Ovary (tissue), 9 donors: ENCODE measurements around the gene UGT1A10. TPM values are rescaled to one million over a fixed set of nuclear protein-coding genes. Genes with fewer than 3 reads are reported as not detected.

Experiments used
- DNase-seq, 5 donors: peaks; one replicate each; pipeline ENCODE4 v3.0.0-alpha.2; 2019 to 2020
- H3K27ac ChIP-seq, 2 donors: fragments of 200-600 bp; one replicate each; pipeline versions ENCODE4 v1.5.1 to v1.8.0; 2019 to 2022
- H3K27me3 ChIP-seq: fragments of 200-600 bp; one replicate; pipeline ENCODE4 v1.8.0; 2022
- H3K36me3 ChIP-seq: fragments of 200-600 bp; sonication (generic); one replicate; pipeline ENCODE4 v1.5.1; 2019
- H3K4me1 ChIP-seq: one replicate; pipeline ENCODE4 v1.8.1; 2013; ENCODE audit warnings: mild to moderate bottlenecking, moderate library complexity; ENCODE audit not compliant: insufficient read depth
- H3K4me3 ChIP-seq: fragments of 200-600 bp; sonication (generic); one replicate; pipeline ENCODE4 v1.5.1; 2017
- H3K9me3 ChIP-seq, 2 donors: fragments of 200-600 bp in 1 of 2; sonication (generic) in 1 of 2; one replicate each; pipeline versions ENCODE4 v1.5.1 to v1.8.1; 2013 to 2019; ENCODE audit warnings: mild to moderate bottlenecking in 1 of 2, moderate library complexity in 1 of 2
- CTCF ChIP-seq, 3 donors: fragments of 450-650 bp in 2 of 3; fragments of 200-600 bp in 1 of 3; IDR thresholded peaks; one replicate each; pipeline versions ENCODE4 v1.5.1 to v1.8.0; 2016 to 2022; ENCODE audit warnings: antibody characterized with exemption in 3 of 3, mild to moderate bottlenecking in 1 of 3
- EP300 ChIP-seq: sonication (generic); formaldehyde crosslinking; IDR thresholded peaks from one replicate; pipeline ENCODE4 v1.6.1; 2017; ENCODE audit warnings: antibody characterized with exemption
- POLR2A ChIP-seq: fragments of 450-650 bp; IDR thresholded peaks from one replicate; pipeline ENCODE4 v1.6.1; 2017; ENCODE audit warnings: antibody characterized with exemption, mild to moderate bottlenecking, moderate library complexity
- WGBS, 3 donors: extraction: QIAGEN DNeasy Blood & Tissue Kit in 1 of 3; methylation state at CpG; one replicate each; pipeline versions ENCODE4 v1.1.5 to v1.1.7; 2013 to 2017; 5-methylcytosine and 5-hydroxymethylcytosine counted together
- intact Hi-C, 4 donors: fragments of 100-400 bp; cut with DNase I; formaldehyde crosslinking; loops; one replicate each; pipeline versions ENCODE4 v1.11.0 to v1.15.1; 2022 to 2023
- polyA plus RNA-seq, 2 donors: library from polyadenylated mRNA; stranded (reverse); fragments of 200-250 nt in 1 of 2; fragments of 350-450 nt in 1 of 2; fragmentation: Illumina TruSeq in 1 of 2; extraction: RNeasy Lipid Tissue Mini Kit (QIAGEN cat#74804) in 1 of 2; gene quantifications; one replicate each; pipeline ENCODE4 v1.2.3, GENCODE V29; 2013 to 2014
- total RNA-seq, 7 donors: library from RNA; depleted of rRNA in 2 of 7; stranded (reverse); fragments of >200 nt in 2 of 7; fragmentation: NEBNext Ultra II Directional in 3 of 7; extraction: Animal tissue kit (Norgen Biotek cat#: 25700) in 3 of 7; gene quantifications; one replicate each; pipeline versions ENCODE4 v1.1.0 to v1.2.4, GENCODE V29; 2016 to 2023
- donor health status: DM: no; HTN: no; CAD: no; lungs with moderate emphysema.
- donor health status: DM: no; HTN: no; CAD: no.
- donor health status: Bipolar disorder and iron deficiency.
- donor health status: DM: yes; HTN: yes; CAD: no.
- donor health status: DM: no; HTN: no; CAD: no.
- donor health status: DM: yes; HTN: yes; CAD: no.

UGT1A10 gene
- total and polyA plus RNA-seq, 9 donors = not detected

DNA sequence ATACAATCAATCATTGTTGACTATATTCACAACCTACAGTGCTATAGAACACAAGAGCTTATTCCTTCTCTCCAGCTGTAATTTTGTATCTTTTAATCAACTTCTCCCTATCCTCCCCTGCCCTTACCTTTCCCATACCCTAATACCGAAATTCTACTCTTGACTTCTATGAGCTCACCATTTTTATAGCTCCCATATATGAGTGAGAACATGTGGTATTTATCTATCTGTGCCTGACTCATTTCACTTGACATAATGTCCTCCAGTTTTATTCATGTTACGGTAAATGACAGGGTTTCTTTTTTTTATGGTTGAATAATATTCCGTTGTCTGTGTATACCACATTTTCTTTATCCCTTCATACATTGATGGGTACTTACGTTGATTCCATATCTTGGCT lies 144.5 kb downstream of the UGT1A10 start:
- TF ChIP-seq POLR2A (no peak), EP300 (no peak), CTCF (IDR thresholded peaks at IDR 0.05) (no peak)
- intact Hi-C loops = no loop called here
- no peak overlapping the region for H3K4me3 ChIP-seq
- DNase-seq = no peak
- H3K36me3 ChIP-seq = no peaks in the 10 kb centered on the region
- no peaks in the 10 kb centered on the region for H3K9me3 ChIP-seq
- H3K4me1 ChIP-seq = no peaks in the 10 kb centered on the region
- WGBS, 3 donors = 84 to 88% (median 86%) methylated on average over 4 of the region's 4 CpGs
- no peaks in the 10 kb centered on the region for H3K27me3 ChIP-seq
- H3K27ac ChIP-seq = no peak overlapping the region

- Histone ChIP-seq H3K4me3 (no peak overlapping the region), H3K4me1 (no peaks in the 10 kb centered on the region), H3K36me3 (no peaks in the 10 kb centered on the region), H3K27me3 (no peaks in the 10 kb centered on the region), H3K9me3 (no peaks in the 10 kb centered on the region), H3K27ac (no peak overlapping the region)
- intact Hi-C loops = no loop called here
- no peak for DNase-seq
- 89 to 95% (median 92%) methylated on average over 7 of the region's 7 CpGs for WGBS, 3 donors
- TF ChIP-seq POLR2A (no peak), CTCF (IDR thresholded peaks at IDR 0.05) (no peak), EP300 (no peak)
Measured at GRCh38 chr2:233789554-233789953, 153.3 kb downstream of the UGT1A10 start.

DNA sequence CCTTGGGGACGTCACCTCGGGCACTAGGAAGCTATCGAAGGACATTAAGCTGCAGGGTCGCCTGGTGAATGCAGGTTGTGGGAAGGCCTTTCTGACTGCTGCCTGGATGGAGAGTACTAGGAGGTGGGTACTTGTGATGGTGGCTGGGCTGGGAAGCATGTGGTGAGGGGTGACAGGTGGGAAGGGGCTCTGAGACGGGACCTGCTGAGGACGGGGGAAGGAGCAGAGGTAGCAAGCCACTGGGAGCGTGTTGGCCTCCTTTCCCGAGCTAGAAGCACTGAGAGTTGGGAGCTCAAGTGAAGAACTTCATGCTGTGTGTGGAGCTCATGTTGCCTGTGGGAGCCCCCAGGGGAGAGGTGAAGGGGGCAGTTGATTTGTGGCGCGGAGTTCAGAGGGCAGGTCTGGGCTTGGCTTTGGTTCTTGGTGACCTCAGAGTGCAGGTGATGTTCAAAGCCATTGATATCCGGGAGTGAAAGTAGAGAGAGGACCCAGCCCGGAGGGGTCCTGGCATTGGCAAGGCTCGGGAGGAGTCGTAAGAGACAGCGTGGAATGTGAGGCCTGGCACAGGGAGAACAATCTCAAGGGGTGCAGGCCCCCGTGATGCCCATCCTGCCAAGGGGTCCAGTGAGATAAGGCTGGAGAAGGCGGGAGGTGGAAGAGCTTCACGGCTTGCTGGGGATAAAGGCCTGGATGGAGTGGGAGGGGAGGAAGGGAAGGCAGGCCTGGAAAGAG lies 155.1 kb downstream of the UGT1A10 start:
- no peaks in the 10 kb centered on the region for H3K27me3 ChIP-seq
- no peaks in the 10 kb centered on the region for H3K9me3 ChIP-seq
- no peaks in the 10 kb centered on the region for H3K4me1 ChIP-seq
- 70 to 77% (median 72%) methylated on average over 18 of the region's 18 CpGs for WGBS, 3 donors
- no peak overlapping the region for H3K27ac ChIP-seq
- H3K4me3 ChIP-seq = no peak overlapping the region
- no peaks in the 10 kb centered on the region for H3K36me3 ChIP-seq
- intact Hi-C loops = no loop called here
- DNase-seq = no peak
- TF ChIP-seq EP300 (no peak), POLR2A (no peak), CTCF (IDR thresholded peaks at IDR 0.05) (no peak)

GRCh38 chr2:233791883-233792329 lies 155.7 kb downstream of the UGT1A10 start:
- no peak for DNase-seq
- Histone ChIP-seq H3K4me1 (no peaks in the 10 kb centered on the region), H3K27me3 (no peaks in the 10 kb centered on the region), H3K9me3 (no peaks in the 10 kb centered on the region), H3K27ac (no peak overlapping the region), H3K4me3 (no peak overlapping the region), H3K36me3 (no peaks in the 10 kb centered on the region)
- intact Hi-C loops = no loop called here
- TF ChIP-seq CTCF (IDR thresholded peaks at IDR 0.05) = no peak
- TF ChIP-seq EP300 = no peak
- TF ChIP-seq POLR2A = no peak
- WGBS, 3 donors = 67 to 80% (median 71%) methylated on average over 9 of the region's 9 CpGs
